Gastroesophageal sphincter (tissue), 4 donors: ENCODE results near the gene SYT1. TPM values are rescaled to one million over a fixed set of nuclear protein-coding genes. Genes with fewer than 3 reads are reported as not detected.

Experiments
- ATAC-seq: fragments of 150-250 bp; one replicate; pipeline ENCODE4 v1.9.1; 2016; ENCODE audit warnings: mild to moderate bottlenecking, moderate library complexity
- H3K27ac ChIP-seq, 4 donors: fragments of 200-600 bp; sonication (generic) in 3 of 4; 1 replicate in 3 of 4; 2 replicates in 1 of 4; pipeline ENCODE4 v1.5.1; 2016 to 2019
- H3K27me3 ChIP-seq: fragments of 200-600 bp; sonication (generic); one replicate; pipeline ENCODE4 v1.5.1; 2019
- H3K36me3 ChIP-seq, 2 donors: fragments of 200-600 bp; sonication (generic); one replicate each; pipeline ENCODE4 v1.5.1; 2019; ENCODE audit warnings: control low read depth in 1 of 2
- H3K4me1 ChIP-seq, 3 donors: fragments of 200-600 bp; sonication (generic); 1 replicate in 2 of 3; 2 replicates in 1 of 3; pipeline ENCODE4 v1.5.1; 2016 to 2019; ENCODE audit warnings: control low read depth in 2 of 3
- H3K4me3 ChIP-seq, 2 donors: fragments of 200-600 bp; sonication (generic); one replicate each; pipeline ENCODE4 v1.5.1; 2019; ENCODE audit warnings: mild to moderate bottlenecking in 1 of 2, moderate library complexity in 1 of 2
- H3K9me3 ChIP-seq, 3 donors: fragments of 200-600 bp; sonication (generic); one replicate each; pipeline ENCODE4 v1.5.1; 2017 to 2019; ENCODE audit warnings: control low read depth in 2 of 3
- CTCF ChIP-seq, 4 experiments: fragments of 200-600 bp in 2 of 4; fragments of 450-650 bp in 2 of 4; sonication (generic) in 1 of 4; IDR thresholded peaks; one replicate each; pipeline ENCODE4 v1.5.1; 2017 to 2019; ENCODE audit warnings: antibody characterized with exemption in 4 of 4, mild to moderate bottlenecking in 2 of 4, moderate library complexity in 2 of 4
- EP300 ChIP-seq: sonication (generic); formaldehyde crosslinking; IDR thresholded peaks from one replicate; pipeline ENCODE4 v1.6.1; 2017; ENCODE audit warnings: antibody characterized with exemption, mild to moderate bottlenecking
- POLR2A ChIP-seq, 2 donors: fragments of 450-650 bp; IDR thresholded peaks; one replicate each; pipeline ENCODE4 v1.6.1; 2017; ENCODE audit warnings: antibody characterized with exemption in 2 of 2, mild to moderate bottlenecking in 2 of 2, moderate library complexity in 1 of 2
- POLR2AphosphoS5 ChIP-seq: sonication (generic); formaldehyde crosslinking; IDR thresholded peaks from one replicate; pipeline ENCODE4 v1.6.1; 2017; ENCODE audit warnings: antibody characterized with exemption
- WGBS, 2 donors: methylation state at CpG; one replicate each; pipeline ENCODE4 v1.1.5; 2018; ENCODE audit warnings: low coverage in 1 of 2; 5-methylcytosine and 5-hydroxymethylcytosine counted together
- total RNA-seq, 4 donors: library from RNA; depleted of rRNA; stranded (reverse); fragments of >200 nt; gene quantifications; one replicate each; pipeline ENCODE4 v1.1.0, GENCODE V29; 2016

Gene SYT1
- total RNA-seq, 4 donors from 2014 or later: 1.9 to 6.6 (median 3.5) TPM

- ATAC-seq: no peak
- Histone ChIP-seq H3K36me3 (no peaks in the 10 kb centered on the region), H3K4me1 (no peaks in the 10 kb centered on the region), H3K9me3 (no peaks in the 10 kb centered on the region), H3K4me3 (no peak overlapping the region), H3K27ac (no peak overlapping the region), H3K27me3 (no peaks in the 10 kb centered on the region)
- no peak for TF ChIP-seq EP300
- TF ChIP-seq POLR2A (IDR thresholded peaks at IDR 0.05): no peak
- TF ChIP-seq CTCF (IDR thresholded peaks at IDR 0.05): no peak
- TF ChIP-seq POLR2AphosphoS5: no peak
- WGBS, 2 donors: 40 to 60% methylated on average over 1 of the region's 1 CpG
These were observed 198.7 kb downstream of the SYT1 start for GRCh38 chr12:79063258-79063657.

GRCh38 chr12:79067977-79068376 is 203.4 kb downstream of the SYT1 start:
- no peaks in the 10 kb centered on the region for H3K9me3 ChIP-seq
- ATAC-seq: no peak
- H3K4me1 ChIP-seq: no peaks in the 10 kb centered on the region
- no peak overlapping the region for H3K4me3 ChIP-seq
- H3K36me3 ChIP-seq: no peaks in the 10 kb centered on the region
- H3K27ac ChIP-seq: no peak overlapping the region
- no peaks in the 10 kb centered on the region for H3K27me3 ChIP-seq
- no peak for TF ChIP-seq CTCF (IDR thresholded peaks at IDR 0.05)
- TF ChIP-seq POLR2AphosphoS5: no peak
- no peak for TF ChIP-seq POLR2A (IDR thresholded peaks at IDR 0.05)

- Histone ChIP-seq H3K4me1 (no peaks in the 10 kb centered on the region), H3K27ac (no peak overlapping the region)
- no peak for ATAC-seq
These were observed 204.4 kb downstream of the SYT1 start for GRCh38 chr12:79069009-79069408.

GRCh38 chr12:79071498-79071897 is 206.9 kb downstream of the SYT1 start:
- no peaks in the 10 kb centered on the region for H3K27me3 ChIP-seq
- ATAC-seq: no peak
- no peak overlapping the region for H3K27ac ChIP-seq
- no peaks in the 10 kb centered on the region for H3K9me3 ChIP-seq
- TF ChIP-seq POLR2A (IDR thresholded peaks at IDR 0.05) (no peak), POLR2AphosphoS5 (no peak), CTCF (IDR thresholded peaks at IDR 0.05) (no peak), EP300 (no peak)
- H3K4me1 ChIP-seq: no peaks in the 10 kb centered on the region
- H3K36me3 ChIP-seq: no peaks in the 10 kb centered on the region
- no peak overlapping the region for H3K4me3 ChIP-seq
- 100% methylated on average over 1 of the region's 1 CpG for WGBS, 2 donors

More at GRCh38 chr12:79069009-79069408, 204.4 kb downstream of the SYT1 start:
- no peaks in the 10 kb centered on the region for H3K9me3 ChIP-seq
- TF ChIP-seq CTCF (IDR thresholded peaks at IDR 0.05): no peak
- TF ChIP-seq POLR2A (IDR thresholded peaks at IDR 0.05): no peak
- no peak for TF ChIP-seq POLR2AphosphoS5
- no peak for TF ChIP-seq EP300
- no peak overlapping the region for H3K4me3 ChIP-seq
- no peaks in the 10 kb centered on the region for H3K36me3 ChIP-seq
- H3K27me3 ChIP-seq: no peaks in the 10 kb centered on the region

GRCh38 chr12:79073506-79073905 is 208.9 kb downstream of the SYT1 start:
- H3K4me1 ChIP-seq: no peaks in the 10 kb centered on the region

More at GRCh38 chr12:79073506-79073905, 208.9 kb downstream of the SYT1 start:
- H3K27ac ChIP-seq: no peak overlapping the region
- no peaks in the 10 kb centered on the region for H3K9me3 ChIP-seq
- ATAC-seq: no peak
- no peaks in the 10 kb centered on the region for H3K27me3 ChIP-seq
- TF ChIP-seq EP300: no peak
- no peak for TF ChIP-seq POLR2AphosphoS5
- no peak for TF ChIP-seq POLR2A (IDR thresholded peaks at IDR 0.05)
- TF ChIP-seq CTCF (IDR thresholded peaks at IDR 0.05): no peak
- 92 to 100% methylated on average over 2 of the region's 2 CpGs for WGBS, 2 donors
- H3K4me3 ChIP-seq: no peak overlapping the region
- H3K36me3 ChIP-seq: no peaks in the 10 kb centered on the region
